ENCODE measurements around the gene TCF15. TPM values are rescaled to one million over a fixed set of nuclear protein-coding genes. Genes with fewer than 3 reads are reported as not detected.

Gene TCF15
- total and polyA plus RNA-seq, 2 of the 13 experiments (the other 11 are each of a cell fraction or from before 2014, with no cell fraction given) = not detected

- peak; percentile 34 for TF ChIP-seq CEBPG (CRISPR knock-in tag; IDR thresholded peaks at IDR 0.05)
- TF ChIP-seq ZNF331 (CRISPR knock-in tag; IDR thresholded peaks at IDR 0.05) = no peak
- TF ChIP-seq ZNF839 (CRISPR knock-in tag; IDR thresholded peaks at IDR 0.05; ENCODE audit: borderline replicate concordance) = no peak
- TF ChIP-seq ZSCAN21 (CRISPR knock-in tag; IDR thresholded peaks at IDR 0.05; ENCODE audit: borderline replicate concordance) = no peak
- no peak for TF ChIP-seq KAT2B (IDR thresholded peaks at IDR 0.05; ENCODE audit: borderline replicate concordance, low read depth, low read length)
- peak; percentile 70 for TF ChIP-seq NFYC (CRISPR knock-in tag; IDR thresholded peaks at IDR 0.05)
- no peak for TF ChIP-seq TFAP4 (IDR thresholded peaks at IDR 0.05; ENCODE audit: borderline replicate concordance, low read depth)
- no peak for TF ChIP-seq ZNF547 (CRISPR knock-in tag; IDR thresholded peaks at IDR 0.05)
- TF ChIP-seq ARID3A (IDR thresholded peaks at IDR 0.05; ENCODE audit: low read depth, low read length) = no peak
- no peak for TF ChIP-seq NFE2L1 (CRISPR knock-in tag; IDR thresholded peaks at IDR 0.05; ENCODE audit: borderline replicate concordance)
- no peak for TF ChIP-seq SAFB2 (CRISPR knock-in tag; IDR thresholded peaks at IDR 0.05; ENCODE audit: borderline replicate concordance, low read depth)
- no peak for TF ChIP-seq NFAT5 (CRISPR knock-in tag; IDR thresholded peaks at IDR 0.05)
- TF ChIP-seq CSRNP2 (CRISPR knock-in tag; conservative IDR thresholded peaks at IDR 0.05; ENCODE audit: low read depth) = no peak
- TF ChIP-seq ZNF383 (CRISPR knock-in tag; IDR thresholded peaks at IDR 0.05; ENCODE audit: borderline replicate concordance) = no peak
- no peak for TF ChIP-seq SATB2 (CRISPR knock-in tag; IDR thresholded peaks at IDR 0.05)
- TF ChIP-seq USF2 (IDR thresholded peaks at IDR 0.05; ENCODE audit: low read depth, low read length) = peak; percentile 53; the same call in 1 of the 2 replicates
- peak; percentile 76; the same call in 1 of the 2 replicates for TF ChIP-seq USF2 (CRISPR knock-in tag; IDR thresholded peaks at IDR 0.05; ENCODE audit: borderline replicate concordance)
These were observed 25.7 kb downstream of the TCF15 start (continued) for GRCh38 chr20:584161-584970.

All from HepG2 (cell line).